ENCODE results near the gene MYO5A. TPM values are rescaled to one million over a fixed set of nuclear protein-coding genes. Genes with fewer than 3 reads are reported as not detected.

Gene MYO5A
- total and polyA plus RNA-seq, 3 donors from 2014 or later = 11.7 to 35.5 (median 24.3) TPM

- no peaks in the 10 kb centered on the region for H3K9me3 ChIP-seq
- intact Hi-C loops (cut with DNase I; ENCODE audit: low total_unique reads) = no loop called here
- H3K27me3 ChIP-seq = no peaks in the 10 kb centered on the region
- no peak overlapping the region for H3K27ac ChIP-seq
- TF ChIP-seq CTCF (IDR thresholded peaks at IDR 0.05) = no peak
- TF ChIP-seq POLR2A (IDR thresholded peaks at IDR 0.05) = no peak
- no peaks in the 10 kb centered on the region for H3K4me1 ChIP-seq
- no peak for DNase-seq
- no peaks in the 10 kb centered on the region for H3K36me3 ChIP-seq (ENCODE audit: low read depth, missing control alignments)
- WGBS, 2 donors = 94 to 95% methylated on average over 4 of the region's 4 CpGs
- H3K4me3 ChIP-seq = no peak overlapping the region
Observed at GRCh38 chr15:52307847-52308246, 220.8 kb downstream of the MYO5A start.

GRCh38 chr15:52306270-52306669, 222.4 kb downstream of the MYO5A start:
- Histone ChIP-seq H3K4me1 (no peaks in the 10 kb centered on the region), H3K27me3 (no peaks in the 10 kb centered on the region), H3K36me3 (ENCODE audit: low read depth, missing control alignments) (no peaks in the 10 kb centered on the region), H3K9me3 (no peaks in the 10 kb centered on the region), H3K27ac (no peak overlapping the region), H3K4me3 (no peak overlapping the region)
- 89 to 94% methylated on average over 1 of the region's 1 CpG for WGBS, 2 donors
- TF ChIP-seq CTCF (IDR thresholded peaks at IDR 0.05) (no peak), POLR2A (IDR thresholded peaks at IDR 0.05) (no peak)
- DNase-seq = no peak
- intact Hi-C loops (cut with DNase I; ENCODE audit: low total_unique reads) = no loop called here

- no peak for TF ChIP-seq CTCF (IDR thresholded peaks at IDR 0.05)
- TF ChIP-seq POLR2A (IDR thresholded peaks at IDR 0.05) = no peak
- no peak for DNase-seq
- WGBS, 2 donors = 72 to 76% methylated on average over 3 of the region's 3 CpGs
- intact Hi-C loops (cut with DNase I; ENCODE audit: low total_unique reads) = no loop called here
- H3K36me3 ChIP-seq (ENCODE audit: low read depth, missing control alignments) = no peaks in the 10 kb centered on the region
- no peaks in the 10 kb centered on the region for H3K27me3 ChIP-seq
- H3K9me3 ChIP-seq = no peaks in the 10 kb centered on the region
- no peak overlapping the region for H3K27ac ChIP-seq
- H3K4me1 ChIP-seq = no peaks in the 10 kb centered on the region
- no peak overlapping the region for H3K4me3 ChIP-seq
Observed at GRCh38 chr15:52303093-52303772, 225.4 kb downstream of the MYO5A start.

- H3K4me1 ChIP-seq = no peaks in the 10 kb centered on the region
- H3K9me3 ChIP-seq = no peaks in the 10 kb centered on the region
- no peaks in the 10 kb centered on the region for H3K36me3 ChIP-seq (ENCODE audit: low read depth, missing control alignments)
- WGBS, 2 donors = 94 to 98% methylated on average over 2 of the region's 2 CpGs
- TF ChIP-seq CTCF (IDR thresholded peaks at IDR 0.05) (no peak), POLR2A (IDR thresholded peaks at IDR 0.05) (no peak)
- H3K27me3 ChIP-seq = no peaks in the 10 kb centered on the region
- no peak for DNase-seq
- H3K4me3 ChIP-seq = no peak overlapping the region
- intact Hi-C loops (cut with DNase I; ENCODE audit: low total_unique reads) = no loop called here
- H3K27ac ChIP-seq = no peak overlapping the region
Observed at GRCh38 chr15:52301265-52301847, 227.3 kb downstream of the MYO5A start.
